GM12801 (cell line): ENCODE data around the gene PCDHGA11.

Experiments
- TF ChIP-seq, protein P1 (sequence below): IDR thresholded peaks from one replicate; pipeline ENCODE4 v1.5.1; 2011; ENCODE audit warnings: control low read depth; ENCODE audit not compliant: insufficient read length; ENCODE audit errors: extremely low read depth

Gene PCDHGA11

DNA sequence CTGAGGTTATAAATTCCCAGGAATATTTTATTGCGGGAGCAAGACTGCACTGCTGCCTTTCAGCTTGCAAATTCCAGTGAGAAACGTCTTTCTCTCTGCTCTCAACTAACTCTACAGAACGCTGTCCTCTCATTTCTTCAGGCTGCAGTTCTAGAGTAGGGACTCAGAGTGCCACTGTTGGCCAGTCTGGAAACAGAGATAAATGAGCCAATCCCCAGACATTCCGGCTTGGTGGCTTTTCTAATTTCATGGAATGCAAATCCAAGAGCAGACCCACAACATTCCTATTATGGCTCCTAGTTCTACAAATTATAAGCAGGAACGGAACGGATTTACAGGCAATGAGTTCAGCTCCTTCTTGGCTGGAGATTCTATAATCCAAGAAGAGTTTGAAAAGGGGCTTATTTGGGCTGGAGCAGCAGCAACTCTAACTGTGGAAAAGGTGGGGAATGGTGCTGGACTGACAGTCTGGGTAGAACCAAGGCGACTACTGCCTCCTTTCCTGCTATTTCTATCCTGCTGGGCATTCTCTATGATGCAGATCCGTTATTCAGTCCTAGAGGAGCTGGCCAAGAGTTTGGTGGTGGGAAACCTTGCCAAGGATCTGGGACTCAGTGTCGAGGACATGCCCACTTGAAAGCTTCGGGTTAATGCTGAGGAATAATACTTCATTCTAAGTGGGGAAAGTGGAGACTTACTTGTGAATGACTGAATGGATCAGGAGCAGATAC is 18.7 kb downstream of the PCDHGA11 start:
- TF ChIP-seq, protein P1, sequence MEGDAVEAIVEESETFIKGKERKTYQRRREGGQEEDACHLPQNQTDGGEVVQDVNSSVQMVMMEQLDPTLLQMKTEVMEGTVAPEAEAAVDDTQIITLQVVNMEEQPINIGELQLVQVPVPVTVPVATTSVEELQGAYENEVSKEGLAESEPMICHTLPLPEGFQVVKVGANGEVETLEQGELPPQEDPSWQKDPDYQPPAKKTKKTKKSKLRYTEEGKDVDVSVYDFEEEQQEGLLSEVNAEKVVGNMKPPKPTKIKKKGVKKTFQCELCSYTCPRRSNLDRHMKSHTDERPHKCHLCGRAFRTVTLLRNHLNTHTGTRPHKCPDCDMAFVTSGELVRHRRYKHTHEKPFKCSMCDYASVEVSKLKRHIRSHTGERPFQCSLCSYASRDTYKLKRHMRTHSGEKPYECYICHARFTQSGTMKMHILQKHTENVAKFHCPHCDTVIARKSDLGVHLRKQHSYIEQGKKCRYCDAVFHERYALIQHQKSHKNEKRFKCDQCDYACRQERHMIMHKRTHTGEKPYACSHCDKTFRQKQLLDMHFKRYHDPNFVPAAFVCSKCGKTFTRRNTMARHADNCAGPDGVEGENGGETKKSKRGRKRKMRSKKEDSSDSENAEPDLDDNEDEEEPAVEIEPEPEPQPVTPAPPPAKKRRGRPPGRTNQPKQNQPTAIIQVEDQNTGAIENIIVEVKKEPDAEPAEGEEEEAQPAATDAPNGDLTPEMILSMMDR = no peak

- TF ChIP-seq, protein P1 = no peak
Measured at GRCh38 chr5:141440341-141440740, 19.5 kb downstream of the PCDHGA11 start.

DNA sequence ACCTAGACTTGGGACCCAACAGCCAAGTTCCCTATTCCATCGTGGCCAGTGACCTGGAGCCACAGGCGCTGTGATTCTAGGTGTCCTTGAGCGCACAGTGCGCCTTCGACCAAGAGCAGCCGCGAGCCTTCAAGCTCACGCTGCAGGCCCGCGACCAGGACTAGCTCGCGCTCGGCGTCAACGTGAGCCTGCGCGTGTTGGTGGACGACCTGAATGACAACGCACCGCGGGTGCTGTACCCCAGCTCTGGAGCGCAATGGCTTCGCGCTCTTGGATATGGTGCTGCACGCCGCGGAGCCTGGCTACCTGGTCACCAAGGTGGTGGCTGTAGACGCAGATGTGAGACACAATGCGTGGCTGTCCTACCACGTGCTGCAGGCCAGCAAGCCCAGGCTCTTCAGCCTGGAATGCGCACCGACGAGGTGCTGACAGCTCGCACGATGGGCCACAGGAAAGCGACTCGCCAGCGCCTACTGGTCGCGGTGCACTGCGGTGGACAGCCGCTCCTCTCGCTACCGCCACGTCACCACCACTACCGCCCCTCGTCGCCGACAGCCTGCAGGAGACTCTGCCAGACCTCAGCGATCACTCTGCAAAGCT is 20.8 kb downstream of the PCDHGA11 start:
- TF ChIP-seq, protein P1 = no peak

GRCh38 chr5:141465351-141465750 is 44.5 kb downstream of the PCDHGA11 start:
- TF ChIP-seq, protein P1 = no peak
